ENCODE measurements around the gene FGD6.

The FGD6 gene

GRCh38 chr12:95136598-95136997 lies 80.7 kb downstream of the FGD6 start:
- no peaks in the 10 kb centered on the region for H3K27me3 ChIP-seq (replicated peaks; ENCODE audit: control insufficient read depth, insufficient read depth, low read length, poor library complexity, severe bottlenecking)
- no peaks in the 10 kb centered on the region for H3K4me1 ChIP-seq (ENCODE audit: control insufficient read depth, insufficient read depth, low read length, poor library complexity, severe bottlenecking)
- no peaks in the 10 kb centered on the region for H3K9me3 ChIP-seq (ENCODE audit: control insufficient read depth, low read length)
- no peaks in the 10 kb centered on the region for H3K36me3 ChIP-seq (ENCODE audit: control insufficient read depth, insufficient read depth, low read length)
- H3K4me3 ChIP-seq (ENCODE audit: insufficient read depth, low read depth, low read length, poor library complexity, severe bottlenecking) = no peak overlapping the region
- H3K27ac ChIP-seq (ENCODE audit: insufficient read depth, low read length, poor library complexity, severe bottlenecking) = no peak overlapping the region
- no peak for DNase-seq

GRCh38 chr12:95134085-95134484 lies 83.2 kb downstream of the FGD6 start:
- no peaks in the 10 kb centered on the region for H3K9me3 ChIP-seq (ENCODE audit: control insufficient read depth, low read length)
- H3K4me3 ChIP-seq (ENCODE audit: insufficient read depth, low read depth, low read length, poor library complexity, severe bottlenecking) = no peak overlapping the region
- H3K27me3 ChIP-seq (replicated peaks; ENCODE audit: control insufficient read depth, insufficient read depth, low read length, poor library complexity, severe bottlenecking) = no peaks in the 10 kb centered on the region
- H3K36me3 ChIP-seq (ENCODE audit: control insufficient read depth, insufficient read depth, low read length) = no peaks in the 10 kb centered on the region
- no peak for DNase-seq
- no peak overlapping the region for H3K27ac ChIP-seq (ENCODE audit: insufficient read depth, low read length, poor library complexity, severe bottlenecking)
- H3K4me1 ChIP-seq (ENCODE audit: control insufficient read depth, insufficient read depth, low read length, poor library complexity, severe bottlenecking) = no peaks in the 10 kb centered on the region

GRCh38 chr12:95131589-95132340 lies 85.5 kb downstream of the FGD6 start:
- Histone ChIP-seq H3K27me3 (replicated peaks; ENCODE audit: control insufficient read depth, insufficient read depth, low read length, poor library complexity, severe bottlenecking) (no peaks in the 10 kb centered on the region), H3K4me1 (ENCODE audit: control insufficient read depth, insufficient read depth, low read length, poor library complexity, severe bottlenecking) (no peaks in the 10 kb centered on the region), H3K4me3 (ENCODE audit: insufficient read depth, low read depth, low read length, poor library complexity, severe bottlenecking) (no peak overlapping the region), H3K27ac (ENCODE audit: insufficient read depth, low read length, poor library complexity, severe bottlenecking) (no peak overlapping the region), H3K36me3 (ENCODE audit: control insufficient read depth, insufficient read depth, low read length) (no peaks in the 10 kb centered on the region), H3K9me3 (ENCODE audit: control insufficient read depth, low read length) (no peaks in the 10 kb centered on the region)
- DNase-seq = no peak

- Histone ChIP-seq H3K4me3 (ENCODE audit: insufficient read depth, low read depth, low read length, poor library complexity, severe bottlenecking) (no peak overlapping the region), H3K36me3 (ENCODE audit: control insufficient read depth, insufficient read depth, low read length) (no peaks in the 10 kb centered on the region), H3K9me3 (ENCODE audit: control insufficient read depth, low read length) (no peaks in the 10 kb centered on the region), H3K27ac (ENCODE audit: insufficient read depth, low read length, poor library complexity, severe bottlenecking) (no peak overlapping the region), H3K27me3 (replicated peaks; ENCODE audit: control insufficient read depth, insufficient read depth, low read length, poor library complexity, severe bottlenecking) (no peaks in the 10 kb centered on the region), H3K4me1 (ENCODE audit: control insufficient read depth, insufficient read depth, low read length, poor library complexity, severe bottlenecking) (no peaks in the 10 kb centered on the region)
- no peak for DNase-seq
These were observed 87.2 kb downstream of the FGD6 start for GRCh38 chr12:95130096-95130495.

GRCh38 chr12:95129115-95129514 lies 88.2 kb downstream of the FGD6 start:
- Histone ChIP-seq H3K4me3 (ENCODE audit: insufficient read depth, low read depth, low read length, poor library complexity, severe bottlenecking) (no peak overlapping the region), H3K9me3 (ENCODE audit: control insufficient read depth, low read length) (no peaks in the 10 kb centered on the region), H3K4me1 (ENCODE audit: control insufficient read depth, insufficient read depth, low read length, poor library complexity, severe bottlenecking) (no peaks in the 10 kb centered on the region), H3K27ac (ENCODE audit: insufficient read depth, low read length, poor library complexity, severe bottlenecking) (no peak overlapping the region), H3K27me3 (replicated peaks; ENCODE audit: control insufficient read depth, insufficient read depth, low read length, poor library complexity, severe bottlenecking) (no peaks in the 10 kb centered on the region), H3K36me3 (ENCODE audit: control insufficient read depth, insufficient read depth, low read length) (no peaks in the 10 kb centered on the region)
- no peak for DNase-seq

- no peaks in the 10 kb centered on the region for H3K9me3 ChIP-seq (ENCODE audit: control insufficient read depth, low read length)
- no peaks in the 10 kb centered on the region for H3K4me1 ChIP-seq (ENCODE audit: control insufficient read depth, insufficient read depth, low read length, poor library complexity, severe bottlenecking)
- no peaks in the 10 kb centered on the region for H3K36me3 ChIP-seq (ENCODE audit: control insufficient read depth, insufficient read depth, low read length)
- H3K4me3 ChIP-seq (ENCODE audit: insufficient read depth, low read depth, low read length, poor library complexity, severe bottlenecking) = no peak overlapping the region
- DNase-seq = no peak
- no peak overlapping the region for H3K27ac ChIP-seq (ENCODE audit: insufficient read depth, low read length, poor library complexity, severe bottlenecking)
- no peaks in the 10 kb centered on the region for H3K27me3 ChIP-seq (replicated peaks; ENCODE audit: control insufficient read depth, insufficient read depth, low read length, poor library complexity, severe bottlenecking)
These were observed 90.5 kb downstream of the FGD6 start for GRCh38 chr12:95126736-95127135.

- no peak for DNase-seq
- Histone ChIP-seq H3K27me3 (replicated peaks; ENCODE audit: control insufficient read depth, insufficient read depth, low read length, poor library complexity, severe bottlenecking) (no peaks in the 10 kb centered on the region), H3K27ac (ENCODE audit: insufficient read depth, low read length, poor library complexity, severe bottlenecking) (no peak overlapping the region), H3K36me3 (ENCODE audit: control insufficient read depth, insufficient read depth, low read length) (no peaks in the 10 kb centered on the region), H3K4me1 (ENCODE audit: control insufficient read depth, insufficient read depth, low read length, poor library complexity, severe bottlenecking) (no peaks in the 10 kb centered on the region), H3K4me3 (ENCODE audit: insufficient read depth, low read depth, low read length, poor library complexity, severe bottlenecking) (no peak overlapping the region), H3K9me3 (ENCODE audit: control insufficient read depth, low read length) (no peaks in the 10 kb centered on the region)
These were observed 91.2 kb downstream of the FGD6 start for GRCh38 chr12:95126076-95126475.

GRCh38 chr12:95124106-95124505 lies 93.2 kb downstream of the FGD6 start:
- no peaks in the 10 kb centered on the region for H3K4me1 ChIP-seq (ENCODE audit: control insufficient read depth, insufficient read depth, low read length, poor library complexity, severe bottlenecking)
- H3K4me3 ChIP-seq (ENCODE audit: insufficient read depth, low read depth, low read length, poor library complexity, severe bottlenecking) = no peak overlapping the region
- H3K9me3 ChIP-seq (ENCODE audit: control insufficient read depth, low read length) = no peaks in the 10 kb centered on the region
- H3K36me3 ChIP-seq (ENCODE audit: control insufficient read depth, insufficient read depth, low read length) = no peaks in the 10 kb centered on the region
- H3K27me3 ChIP-seq (replicated peaks; ENCODE audit: control insufficient read depth, insufficient read depth, low read length, poor library complexity, severe bottlenecking) = no peaks in the 10 kb centered on the region
- no peak overlapping the region for H3K27ac ChIP-seq (ENCODE audit: insufficient read depth, low read length, poor library complexity, severe bottlenecking)
- no peak for DNase-seq

GRCh38 chr12:95118788-95119179 lies 98.5 kb downstream of the FGD6 start:
- no peaks in the 10 kb centered on the region for H3K27me3 ChIP-seq (replicated peaks; ENCODE audit: control insufficient read depth, insufficient read depth, low read length, poor library complexity, severe bottlenecking)
- no peak overlapping the region for H3K4me3 ChIP-seq (ENCODE audit: insufficient read depth, low read depth, low read length, poor library complexity, severe bottlenecking)
- no peak for DNase-seq
- H3K4me1 ChIP-seq (ENCODE audit: control insufficient read depth, insufficient read depth, low read length, poor library complexity, severe bottlenecking) = no peaks in the 10 kb centered on the region
- H3K27ac ChIP-seq (ENCODE audit: insufficient read depth, low read length, poor library complexity, severe bottlenecking) = no peak overlapping the region
- H3K36me3 ChIP-seq (ENCODE audit: control insufficient read depth, insufficient read depth, low read length) = no peaks in the 10 kb centered on the region
- H3K9me3 ChIP-seq (ENCODE audit: control insufficient read depth, low read length) = no peaks in the 10 kb centered on the region

GRCh38 chr12:95118138-95118787 lies 99.0 kb downstream of the FGD6 start:
- Histone ChIP-seq H3K9me3 (ENCODE audit: control insufficient read depth, low read length) (no peaks in the 10 kb centered on the region), H3K4me1 (ENCODE audit: control insufficient read depth, insufficient read depth, low read length, poor library complexity, severe bottlenecking) (no peaks in the 10 kb centered on the region), H3K27me3 (replicated peaks; ENCODE audit: control insufficient read depth, insufficient read depth, low read length, poor library complexity, severe bottlenecking) (no peaks in the 10 kb centered on the region), H3K36me3 (ENCODE audit: control insufficient read depth, insufficient read depth, low read length) (no peaks in the 10 kb centered on the region), H3K27ac (ENCODE audit: insufficient read depth, low read length, poor library complexity, severe bottlenecking) (no peak overlapping the region), H3K4me3 (ENCODE audit: insufficient read depth, low read depth, low read length, poor library complexity, severe bottlenecking) (no peak overlapping the region)
- no peak for DNase-seq
